Measurements from ENCODE around the gene PRKCB.

DNA sequence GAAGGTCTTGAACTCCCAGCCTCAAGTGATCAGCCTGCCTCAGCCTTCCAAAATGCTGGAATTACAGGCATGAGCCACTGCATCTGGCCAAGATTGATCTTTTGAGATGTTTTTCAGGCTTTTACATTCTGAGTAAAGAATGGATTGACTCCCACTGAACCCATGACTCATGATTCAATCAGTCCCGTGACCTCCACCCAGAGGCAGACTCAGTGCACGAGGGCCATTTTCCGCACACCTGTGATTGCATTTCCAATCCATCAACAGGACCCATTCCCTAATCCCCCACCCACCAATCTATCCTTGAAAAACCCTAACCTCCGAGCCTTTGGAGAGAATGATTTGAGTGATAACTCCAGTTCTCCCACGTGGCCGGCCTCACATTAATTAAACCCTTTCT lies 40.4 kb upstream of the PRKCB start:
- no peak for TF ChIP-seq CTCF (IDR thresholded peaks at IDR 0.05 in 4 of 5, conservative IDR thresholded peaks at IDR 0.05 in 1 of 5)
- no peak for TF ChIP-seq POLR2A (IDR thresholded peaks at IDR 0.05)

All from gastrocnemius medialis (tissue), 4 donors.